GM12865 (cell line): ENCODE data around the gene DNAJC13.

Experiments
- DNase-seq: peaks from one replicate; pipeline ENCODE4 v3.0.0; 2010; ENCODE audit warnings: low read depth
- H3K4me3 ChIP-seq: 2 replicates; pipeline ENCODE4 v1.5.1; 2011; ENCODE audit warnings: mild to moderate bottlenecking, low read depth, low read length, control low read depth
- TF ChIP-seq, protein P1 (sequence below): IDR thresholded peaks from 2 replicates; pipeline ENCODE4 v1.5.1; 2011; ENCODE audit warnings: low read length, control low read depth, low read depth, inconsistent platforms; ENCODE audit not compliant: insufficient read depth; ENCODE audit errors: missing control alignments

The DNAJC13 gene

DNA sequence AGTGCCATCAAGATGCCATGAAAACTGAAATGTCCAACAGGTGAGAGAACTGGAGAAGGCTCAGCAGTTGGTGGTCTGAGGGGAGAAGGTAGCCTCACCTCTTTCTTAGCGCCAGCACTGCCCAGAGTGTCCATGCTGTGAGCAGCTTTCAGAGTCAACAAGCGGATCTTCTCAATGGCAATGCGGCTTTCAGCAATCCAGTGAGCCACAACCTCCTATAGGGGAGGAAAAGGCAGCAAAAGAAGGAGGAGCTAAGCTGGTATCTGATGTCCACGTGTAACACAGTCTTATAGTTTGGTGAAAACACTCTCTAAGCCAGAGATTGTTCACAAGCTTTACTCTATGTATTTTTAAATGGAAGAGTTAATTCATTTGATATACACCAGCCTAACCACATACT lies 143.7 kb downstream of the DNAJC13 start:
- no peak overlapping the region for H3K4me3 ChIP-seq
- DNase-seq = no peak
- TF ChIP-seq, protein P1, sequence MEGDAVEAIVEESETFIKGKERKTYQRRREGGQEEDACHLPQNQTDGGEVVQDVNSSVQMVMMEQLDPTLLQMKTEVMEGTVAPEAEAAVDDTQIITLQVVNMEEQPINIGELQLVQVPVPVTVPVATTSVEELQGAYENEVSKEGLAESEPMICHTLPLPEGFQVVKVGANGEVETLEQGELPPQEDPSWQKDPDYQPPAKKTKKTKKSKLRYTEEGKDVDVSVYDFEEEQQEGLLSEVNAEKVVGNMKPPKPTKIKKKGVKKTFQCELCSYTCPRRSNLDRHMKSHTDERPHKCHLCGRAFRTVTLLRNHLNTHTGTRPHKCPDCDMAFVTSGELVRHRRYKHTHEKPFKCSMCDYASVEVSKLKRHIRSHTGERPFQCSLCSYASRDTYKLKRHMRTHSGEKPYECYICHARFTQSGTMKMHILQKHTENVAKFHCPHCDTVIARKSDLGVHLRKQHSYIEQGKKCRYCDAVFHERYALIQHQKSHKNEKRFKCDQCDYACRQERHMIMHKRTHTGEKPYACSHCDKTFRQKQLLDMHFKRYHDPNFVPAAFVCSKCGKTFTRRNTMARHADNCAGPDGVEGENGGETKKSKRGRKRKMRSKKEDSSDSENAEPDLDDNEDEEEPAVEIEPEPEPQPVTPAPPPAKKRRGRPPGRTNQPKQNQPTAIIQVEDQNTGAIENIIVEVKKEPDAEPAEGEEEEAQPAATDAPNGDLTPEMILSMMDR = no peak

DNA sequence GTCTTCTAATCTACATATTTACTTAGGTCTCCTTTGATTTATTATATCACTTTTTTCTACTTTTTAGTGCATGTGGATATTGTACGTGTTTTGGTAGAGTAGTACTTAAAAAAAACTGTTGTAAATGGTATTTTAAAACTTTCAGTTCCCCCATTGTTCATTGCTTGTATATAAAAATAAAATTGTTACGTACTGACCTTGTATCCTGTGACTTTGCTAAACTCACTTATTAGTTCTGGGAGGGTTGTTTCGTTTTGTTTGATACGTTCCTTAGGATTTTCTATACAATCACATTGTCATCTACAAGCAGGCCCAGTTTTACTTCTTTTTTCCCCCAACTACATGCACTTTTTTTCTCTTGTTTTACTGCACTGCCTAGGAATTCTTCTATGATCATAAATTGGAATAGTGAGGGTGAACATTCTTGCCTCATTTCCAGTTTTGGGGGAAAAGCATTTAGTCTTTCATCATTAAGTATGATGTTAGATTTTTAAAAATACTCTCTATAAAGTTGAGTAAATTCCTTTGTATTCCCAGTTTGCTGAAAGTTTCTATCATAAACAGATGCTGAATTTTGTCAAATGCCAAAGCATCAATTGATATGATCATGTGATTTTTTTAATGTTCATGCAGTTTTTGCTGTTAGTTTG lies 146.2 kb downstream of the DNAJC13 start:
- DNase-seq = no peak
- TF ChIP-seq, protein P1 = no peak

DNA sequence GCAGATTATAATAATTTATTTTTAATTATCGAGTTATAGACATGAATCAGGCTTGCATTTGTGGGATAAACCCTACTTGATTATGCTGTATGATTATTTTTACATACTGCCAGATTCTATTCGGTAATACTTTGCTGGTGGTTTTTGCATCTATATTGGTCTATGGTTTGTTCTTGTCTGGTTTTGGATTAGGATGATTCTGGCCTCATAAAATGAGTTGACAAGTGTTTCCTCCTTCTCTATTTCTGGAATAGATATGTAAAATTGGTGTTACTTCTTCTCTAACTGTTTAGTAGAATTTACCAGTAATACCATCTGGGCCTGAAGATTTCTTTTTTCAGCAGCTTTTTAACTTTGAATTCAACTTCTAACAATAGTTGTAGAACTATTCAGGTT lies 146.8 kb downstream of the DNAJC13 start:
- TF ChIP-seq, protein P1 = no peak
- H3K4me3 ChIP-seq = no peak overlapping the region
- DNase-seq = no peak

More for the DNA sequence above, 146.2 kb downstream of the DNAJC13 start:
- no peak overlapping the region for H3K4me3 ChIP-seq

DNA sequence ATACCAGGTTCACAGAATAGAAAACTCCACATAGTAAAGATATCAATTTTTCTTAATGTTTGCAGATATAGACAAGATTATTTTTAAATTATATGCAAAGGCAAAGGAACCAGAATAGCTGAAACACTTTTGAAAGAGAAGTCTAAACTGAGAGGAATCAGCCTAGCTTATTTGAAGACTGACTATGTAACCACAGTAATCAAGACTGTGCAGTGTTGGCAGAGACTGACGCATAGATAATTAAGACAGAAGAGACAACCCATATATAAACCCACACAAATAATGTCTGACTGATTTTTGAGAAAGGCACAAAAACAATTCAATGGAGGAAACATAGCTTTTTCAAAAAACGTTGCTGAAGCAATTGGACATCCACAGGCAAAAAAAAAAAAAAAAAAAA lies 151.1 kb downstream of the DNAJC13 start:
- DNase-seq = no peak
- H3K4me3 ChIP-seq = no peak overlapping the region
- TF ChIP-seq, protein P1 = no peak

DNA sequence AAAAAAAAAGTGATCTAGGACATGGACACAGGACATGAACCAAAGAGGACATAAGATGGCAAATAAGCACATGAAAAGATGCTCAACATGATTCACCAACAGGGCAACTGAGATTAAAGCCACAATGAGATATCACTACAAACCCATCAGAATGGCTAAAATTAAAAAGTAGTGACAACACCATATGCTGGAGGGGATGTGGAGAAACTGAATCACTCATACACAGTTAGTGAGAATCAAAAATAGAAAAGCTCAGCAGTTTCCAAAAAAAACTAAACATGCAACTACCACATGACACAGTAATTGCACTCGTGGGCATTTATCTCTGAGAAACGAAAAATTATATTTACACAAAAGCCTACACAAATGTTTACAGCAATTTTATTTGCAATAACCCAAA lies 151.9 kb downstream of the DNAJC13 start:
- no peak overlapping the region for H3K4me3 ChIP-seq
- TF ChIP-seq, protein P1 = no peak
- no peak for DNase-seq

DNA sequence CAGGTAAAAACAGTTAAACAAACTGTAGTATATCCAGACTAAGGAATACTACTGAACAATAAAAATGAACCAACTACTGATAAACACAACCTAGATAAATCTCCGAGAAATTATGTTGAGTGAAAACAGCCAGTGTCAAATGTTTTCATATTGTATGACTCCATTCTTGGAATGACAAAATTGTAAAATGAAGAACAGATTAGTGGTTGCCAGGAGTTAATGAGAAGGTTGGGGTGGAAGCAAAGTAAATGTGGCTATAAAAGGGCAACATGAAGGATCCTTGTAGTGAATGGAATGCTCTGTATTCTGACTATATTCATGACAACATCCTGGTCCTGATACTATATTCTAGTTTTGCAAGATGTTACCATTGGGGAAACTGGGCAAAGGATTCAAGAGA lies 152.3 kb downstream of the DNAJC13 start:
- DNase-seq = no peak
- no peak overlapping the region for H3K4me3 ChIP-seq
- TF ChIP-seq, protein P1 = no peak

DNA sequence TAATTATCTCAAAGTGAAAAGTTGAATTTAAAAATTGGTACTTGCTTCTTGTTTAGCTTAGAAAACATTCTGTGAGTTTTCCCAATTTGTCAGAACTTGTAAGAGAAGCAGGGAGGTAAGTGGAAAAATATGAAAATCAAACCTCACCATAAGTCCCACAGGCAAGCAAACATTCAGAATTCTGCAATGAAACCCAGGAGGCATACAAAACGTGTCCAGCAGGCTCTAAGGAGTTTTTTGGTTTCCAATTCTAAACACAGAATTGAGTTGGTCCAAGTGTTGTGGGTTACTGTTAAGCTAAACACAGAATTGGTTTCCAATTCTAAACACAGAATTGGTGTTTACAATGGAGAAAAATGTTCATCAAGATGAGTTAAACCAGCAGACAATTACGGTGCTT lies 152.7 kb downstream of the DNAJC13 start:
- DNase-seq = no peak
- TF ChIP-seq, protein P1 = no peak
- H3K4me3 ChIP-seq = no peak overlapping the region
